HepG2 (cell line): ENCODE results near the gene ZC3H8. TPM values are rescaled to one million over a fixed set of nuclear protein-coding genes. Genes with fewer than 3 reads are reported as not detected.

ENCODE experiments used
- ATAC-seq: fragments of 200-7000 bp; cut with Tn5 transposase; 3 replicates; pipeline ENCODE4 v1.9.1; 2020; ENCODE audit warnings: mild to moderate bottlenecking, moderate library complexity
- BruUV-seq: library from RNA; stranded (reverse); fragments of 400-500 nt; replicated peaks from 2 replicates; lab custom pipeline; 2021; lab: Mats Ljungman, UMichigan
- CTCF ChIA-PET: fragments of 300-600 bp; formaldehyde crosslinking; extraction: SDS; loops from one replicate; lab custom pipeline; 2021; ENCODE audit warnings: low total read pairs, inconsistent platforms, low intra/inter-chr PET ratio; lab: Yijun Ruan, JAX
- POLR2A ChIA-PET: fragments of 350-600 bp; sonication (Branson Sonifier 250); formaldehyde crosslinking; loops from one replicate; lab custom pipeline; 2020; ENCODE audit warnings: antibody characterized with exemption, inconsistent platforms; lab: Yijun Ruan, JAX
- DNase-seq: peaks from one replicate; pipeline ENCODE4 v3.0.0-alpha.2; 2015; ENCODE audit warnings: low spot score
- FAIRE-seq: peaks from 3 replicates; lab custom pipeline; 2011; peaks lifted over from hg19 to GRCh38; lab: Jason Lieb, UNC
- H2AFZ ChIP-seq: one replicate; pipeline ENCODE4 v1.6.1; 2011; ENCODE audit warnings: low read length, inconsistent platforms
- H3K27ac ChIP-seq: fragments of 300-600 bp; 3 replicates; pipeline ENCODE4 v1.8.0; 2011; ENCODE audit warnings: mixed run types, mild to moderate bottlenecking, mixed read lengths, low read length, inconsistent platforms; ENCODE audit not compliant: insufficient read depth; ENCODE audit errors: extremely low read length
- H3K27me3 ChIP-seq, 2 experiments: fragments of 200-600 bp in 1 of 2; 2 replicates in 1 of 2; 3 replicates in 1 of 2; pipeline versions ENCODE4 v1.6.0 to v1.8.0; 2011; ENCODE audit warnings: low read length in 2 of 2, mild to moderate bottlenecking in 2 of 2, moderate library complexity in 2 of 2, inconsistent platforms in 1 of 2; ENCODE audit not compliant: insufficient read depth in 2 of 2, control insufficient read depth in 1 of 2
- H3K36me3 ChIP-seq, 2 experiments: fragments of 200-600 bp in 1 of 2; replicated peaks in 1 of 2; 2 replicates in 1 of 2; 3 replicates in 1 of 2; pipeline versions ENCODE4 v1.5.1 to v1.8.0; 2011; ENCODE audit warnings: low read length in 2 of 2, inconsistent platforms in 1 of 2; ENCODE audit not compliant: insufficient read depth in 2 of 2, control insufficient read depth in 1 of 2
- H3K4me1 ChIP-seq: 2 replicates; pipeline ENCODE4 v1.5.1; 2012; ENCODE audit warnings: low read length, inconsistent platforms; ENCODE audit not compliant: insufficient read depth
- H3K4me2 ChIP-seq: 2 replicates; pipeline ENCODE4 v1.6.0; 2011; ENCODE audit warnings: low read depth, low read length, inconsistent platforms
- H3K4me3 ChIP-seq, 3 experiments: fragments of 200-600 bp in 1 of 3; sonication (generic), shearing (Covaris generic) in 1 of 3; replicated peaks in 1 of 3; 2 replicates each; pipeline ENCODE4 v1.5.1; 2011 to 2016; ENCODE audit warnings: low read length in 3 of 3, inconsistent platforms in 2 of 3, low read depth in 2 of 3, mild to moderate bottlenecking in 2 of 3, control low read depth in 1 of 3, mixed read lengths in 1 of 3; ENCODE audit not compliant: insufficient read depth in 1 of 3
- H3K79me2 ChIP-seq: one replicate; pipeline ENCODE4 v1.6.1; 2011; ENCODE audit warnings: low read length, inconsistent platforms; ENCODE audit not compliant: insufficient read depth
- H3K9ac ChIP-seq: 2 replicates; pipeline ENCODE4 v1.6.0; 2011; ENCODE audit warnings: mild to moderate bottlenecking, low read depth, low read length, inconsistent platforms; ENCODE audit not compliant: insufficient read depth
- H3K9me3 ChIP-seq: 2 replicates; pipeline ENCODE4 v1.5.1; 2012; ENCODE audit warnings: mild to moderate bottlenecking, low read length
- H4K20me1 ChIP-seq: 2 replicates; pipeline ENCODE4 v1.6.0; 2011; ENCODE audit warnings: inconsistent platforms, mild to moderate bottlenecking, low read length, moderate library complexity; ENCODE audit not compliant: insufficient read depth
- ASH2L ChIP-seq: fragments of 300-600, 200-600 bp; sonication (generic); IDR thresholded peaks from 2 replicates; pipeline ENCODE4 v1.7.0; 2017; ENCODE audit warnings: low read depth, mild to moderate bottlenecking, moderate library complexity, mixed read lengths, low read length; ENCODE audit not compliant: insufficient read length
- GATA4 ChIP-seq: sonication (generic); IDR thresholded peaks from 2 replicates; pipeline ENCODE4 v1.6.1; 2016; ENCODE audit warnings: antibody characterized with exemption, low read depth, borderline replicate concordance
- HCFC1 ChIP-seq: fragments of 150-350 bp; IDR thresholded peaks from 2 replicates; pipeline ENCODE4 v1.6.1; 2014; ENCODE audit warnings: low read depth, low read length
- HNF4G ChIP-seq, 2 experiments: sonication (generic) in 1 of 2; formaldehyde crosslinking in 1 of 2; IDR thresholded peaks; 2 replicates each; pipeline versions ENCODE4 v1.4.0 to v1.6.1; 2011 to 2020; ENCODE audit warnings: borderline replicate concordance in 2 of 2, low read depth in 2 of 2, mild to moderate bottlenecking in 2 of 2, low read length in 1 of 2, missing genetic modification reagents in 1 of 2, moderate library complexity in 1 of 2
- HNRNPL ChIP-seq: fragments of 200-400 bp; formaldehyde crosslinking; IDR thresholded peaks from 2 replicates; pipeline ENCODE4 v1.6.1; 2017; ENCODE audit warnings: mild to moderate bottlenecking, low read depth, low read length
- HNRNPLL ChIP-seq: fragments of 200-400 bp; formaldehyde crosslinking; IDR thresholded peaks from 2 replicates; pipeline ENCODE4 v1.6.1; 2017; ENCODE audit warnings: mild to moderate bottlenecking, low read depth, low read length; ENCODE audit not compliant: poor library complexity, severe bottlenecking
- MED1 ChIP-seq: sonication (generic); formaldehyde crosslinking; IDR thresholded peaks from 2 replicates; pipeline ENCODE4 v1.4.0; 2020; ENCODE audit warnings: missing genetic modification reagents
- PAX8 ChIP-seq: sonication (generic); formaldehyde crosslinking; IDR thresholded peaks from 2 replicates; pipeline ENCODE4 v1.8.0; 2022; ENCODE audit warnings: mild to moderate bottlenecking, missing genetic modification reagents, borderline replicate concordance
- SIN3B ChIP-seq: fragments of 150-350 bp; IDR thresholded peaks from 2 replicates; pipeline ENCODE4 v1.6.1; 2014; ENCODE audit warnings: low read length
- SP5 ChIP-seq: IDR thresholded peaks from 2 replicates; pipeline ENCODE4 v1.6.1; 2016; ENCODE audit warnings: low read depth, borderline replicate concordance
- WIZ ChIP-seq: sonication (generic); formaldehyde crosslinking; IDR thresholded peaks from 2 replicates; pipeline ENCODE4 v1.5.1; 2020; ENCODE audit warnings: mild to moderate bottlenecking, missing genetic modification reagents
- ZHX2 ChIP-seq, 2 experiments: sonication (generic) in 1 of 2; formaldehyde crosslinking in 1 of 2; IDR thresholded peaks; 2 replicates each; pipeline versions ENCODE4 v1.6.1 to v1.9.0; 2014 to 2022; ENCODE audit warnings: antibody characterized with exemption in 1 of 2, borderline replicate concordance in 1 of 2, inconsistent platforms in 1 of 2, low read depth in 1 of 2, missing genetic modification reagents in 1 of 2
- ZNF263 ChIP-seq: sonication (generic); formaldehyde crosslinking; IDR thresholded peaks from 2 replicates; pipeline ENCODE4 v1.4.0; 2020; ENCODE audit warnings: missing genetic modification reagents
- ZNF3 ChIP-seq: IDR thresholded peaks from 2 replicates; pipeline ENCODE4 v1.7.0; 2017; ENCODE audit warnings: inconsistent platforms
- ZNF749 ChIP-seq: sonication (generic); formaldehyde crosslinking; IDR thresholded peaks from 2 replicates; pipeline ENCODE4 v1.8.0; 2022; ENCODE audit warnings: mild to moderate bottlenecking, missing genetic modification reagents, moderate library complexity, borderline replicate concordance
- WGBS: methylation state at CpG from one replicate; pipeline ENCODE4 v1.1.6; 2017; ENCODE audit warnings: low lambda C conversion rate; 5-methylcytosine and 5-hydroxymethylcytosine counted together
- in situ Hi-C: cut with HindIII; loops from 2 replicates; pipeline ENCODE4 v1.10.0; 2017; ENCODE audit warnings: low pct_unique_long_range_greater_than_20kb; ENCODE audit not compliant: extremely low pct_ligation_motif_present
- intact Hi-C: fragments of 100-400 bp; cut with micrococcal nuclease; formaldehyde crosslinking; loops from one replicate; pipeline ENCODE4 v1.10.0; 2022; ENCODE audit not compliant: unreplicated experiment
- polyA plus RNA-seq, 8 experiments: library from polyadenylated mRNA; depleted of rRNA in 3 of 8; stranded (reverse) in 7 of 8; unstranded in 1 of 8; fragments of >200 nt; fragmentation: Illumina TruSeq in 4 of 8; extraction: Trizol in 4 of 8; gene quantifications; 2 replicates each; pipeline versions ENCODE4 v1.2.1 to v1.2.3, GENCODE V29; 2011 to 2016; ENCODE audit warnings: low read depth in 4 of 8, missing spikeins in 1 of 8, mixed read lengths in 1 of 8; ENCODE audit not compliant: insufficient read depth in 1 of 8
- total RNA-seq, 5 experiments: library from RNA; depleted of rRNA; stranded (reverse); fragments of >200 nt; fragmentation: Illumina TruSeq; extraction: Trizol; gene quantifications; 2 replicates each; pipeline ENCODE4 v1.2.3, GENCODE V29; 2016; ENCODE audit warnings: low read depth in 1 of 5
- TF ChIP-seq, protein P1 (sequence below): IDR thresholded peaks from 2 replicates; pipeline ENCODE4 v1.6.1; 2016; ENCODE audit warnings: missing genetic modification reagents, missing compliant biosample characterization

Gene ZC3H8
- total and polyA plus RNA-seq, 2 of the 13 experiments (the other 11 are each of a cell fraction or from before 2014, with no cell fraction given), result 4.5 to 17.0 TPM

GRCh38 chr2:112275887-112276773, 21.3 kb upstream of the ZC3H8 start:
- H3K9ac ChIP-seq, result peak overlapping the region; percentile 100
- POLR2A ChIA-PET, result no interaction called here
- no peaks in the 10 kb centered on the region for H3K79me2 ChIP-seq
- H3K27ac ChIP-seq, result peak overlapping the region; percentile 99
- no peak overlapping the region for H2AFZ ChIP-seq
- peak overlapping the region; percentile 92 to 99 (median 97) for H3K4me3 ChIP-seq
- intact Hi-C loops (no loop called here), in situ Hi-C loops (no loop called here)
- no peaks in the 10 kb centered on the region for H3K36me3 ChIP-seq
- TSS peak; percentile 60 for BruUV-seq
- CTCF ChIA-PET, result no interaction called here
- no peaks in the 10 kb centered on the region for H4K20me1 ChIP-seq
- peak; percentile 89 for ATAC-seq
- no peaks in the 10 kb centered on the region; a peak in 1 of 5 replicates for H3K27me3 ChIP-seq
- peaks cover 14% of the 10 kb centered on the region; the same call in 1 of the 2 replicates for H3K4me1 ChIP-seq
- DNase-seq, result peak; percentile 94
- WGBS, result 5% methylated on average over 34 of the region's 66 CpGs
- FAIRE-seq, result no peak
- no peaks in the 10 kb centered on the region for H3K9me3 ChIP-seq
- peak overlapping the region; percentile 86 for H3K4me2 ChIP-seq
- TF ChIP-seq GATA4 (peak; percentile 24; the same call in 1 of the 2 replicates), ZHX2 (IDR thresholded peaks at IDR 0.05; ENCODE audit: low read depth) (peak; percentile 71; the same call in 1 of the 2 replicates), ZHX2 (CRISPR knock-in tag; IDR thresholded peaks at IDR 0.05; ENCODE audit: borderline replicate concordance) (no peak), HCFC1 (peak; percentile 30; the same call in 1 of the 2 replicates), WIZ (CRISPR knock-in tag) (no peak), ZNF749 (CRISPR knock-in tag) (peak; percentile 22; the same call in 1 of the 2 replicates), SP5 (CRISPR knock-in tag) (peak; percentile 61), MED1 (CRISPR knock-in tag) (peak; percentile 43; the same call in 1 of the 2 replicates), HNF4G (IDR thresholded peaks at IDR 0.05; ENCODE audit: borderline replicate concordance, low read depth, low read length) (0 out of 2 replicates have a peak, but pooled peaks have one; percentile 24), HNF4G (CRISPR knock-in tag; IDR thresholded peaks at IDR 0.05; ENCODE audit: borderline replicate concordance, low read depth) (no peak), HNRNPLL (peak; percentile 49), ASH2L (peak; percentile 71), ZNF263 (CRISPR knock-in tag) (peak; percentile 78), ZNF3 (peak; percentile 62; the same call in 1 of the 2 replicates), PAX8 (0 out of 2 replicates have a peak, but pooled peaks have one; percentile 10), HNRNPL (no peak), SIN3B (0 out of 2 replicates have a peak, but pooled peaks have one; percentile 26)
- TF ChIP-seq, protein P1, sequence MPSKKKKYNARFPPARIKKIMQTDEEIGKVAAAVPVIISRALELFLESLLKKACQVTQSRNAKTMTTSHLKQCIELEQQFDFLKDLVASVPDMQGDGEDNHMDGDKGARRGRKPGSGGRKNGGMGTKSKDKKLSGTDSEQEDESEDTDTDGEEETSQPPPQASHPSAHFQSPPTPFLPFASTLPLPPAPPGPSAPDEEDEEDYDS (CRISPR knock-in tag), result peak; percentile 74; the same call in 1 of the 2 replicates
